GM19238 (cell line): ENCODE data around the gene LGALS16.
"Not testable (repeated sequence)": the region's sequence is repeated elsewhere in the genome, so short reads cannot be mapped to it uniquely, and the experiment has no call there.

ENCODE experiments used
- DNase-seq: peaks from one replicate; pipeline ENCODE4 v3.0.0; 2011; ENCODE audit warnings: low spot score; ENCODE audit not compliant: insufficient read length

LGALS16 gene, protein sequence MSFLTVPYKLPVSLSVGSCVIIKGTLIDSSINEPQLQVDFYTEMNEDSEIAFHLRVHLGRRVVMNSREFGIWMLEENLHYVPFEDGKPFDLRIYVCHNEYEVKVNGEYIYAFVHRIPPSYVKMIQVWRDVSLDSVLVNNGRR

DNA sequence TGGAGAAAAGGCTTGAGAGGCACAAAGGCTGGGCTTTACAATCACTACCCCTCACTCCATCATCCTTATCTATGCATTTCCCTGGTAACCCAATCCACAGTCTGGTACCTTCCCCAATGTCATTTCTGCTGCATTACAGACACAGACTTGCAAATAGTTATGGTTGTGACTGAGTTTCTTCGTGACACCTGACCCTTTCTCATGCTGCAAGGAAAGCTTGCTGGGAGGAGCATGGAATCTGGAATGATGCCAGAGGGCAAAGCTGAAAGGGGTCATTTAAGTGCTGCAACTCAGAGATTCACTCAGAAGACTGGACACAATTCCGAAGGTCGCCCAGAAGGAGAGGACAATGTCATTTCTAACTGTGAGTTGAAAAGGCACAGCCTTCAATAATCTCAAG, at the start of gene LGALS16:
LGALS16 (plus strand) TSS at position 301 of the 400 bp plus-strand sequence; CDS start at position 350, 49 bp downstream.
- DNase-seq, result no peak

DNA sequence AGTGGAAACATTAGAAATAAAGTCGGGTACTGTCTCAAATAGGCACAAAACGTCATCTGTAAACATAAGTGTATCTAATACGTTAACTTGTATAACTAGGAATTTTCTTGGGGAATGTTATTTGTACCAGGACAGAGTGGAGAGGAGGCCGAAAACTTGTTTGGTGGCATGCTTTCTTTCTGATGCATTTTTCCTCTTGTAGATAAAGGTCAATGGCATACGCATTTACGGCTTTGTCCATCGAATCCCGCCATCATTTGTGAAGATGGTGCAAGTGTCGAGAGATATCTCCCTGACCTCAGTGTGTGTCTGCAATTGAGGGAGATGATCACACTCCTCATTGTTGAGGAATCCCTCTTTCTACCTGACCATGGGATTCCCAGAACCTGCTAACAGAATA, 48.7 kb upstream of the LGALS16 start:
- no peak for DNase-seq

DNA sequence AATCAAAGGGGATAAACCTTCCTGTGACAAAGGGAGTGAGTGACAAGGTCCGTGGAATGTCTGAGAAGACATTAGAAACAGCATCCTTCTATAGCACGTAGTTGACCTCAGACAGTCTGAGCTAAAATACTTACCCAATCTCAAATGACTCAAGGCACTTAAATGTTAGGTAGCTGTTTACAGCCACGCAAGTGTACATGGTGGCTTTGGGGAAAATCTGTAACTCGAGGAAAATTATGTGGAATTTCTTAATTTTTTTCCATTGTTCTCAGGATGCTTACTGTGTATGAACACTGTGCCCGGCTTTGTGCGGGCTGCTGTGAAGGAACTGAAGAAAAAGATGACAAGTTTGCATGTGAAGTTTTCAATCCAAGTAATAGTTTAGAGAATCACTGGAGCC, 48.2 kb upstream of the LGALS16 start:
- DNase-seq, result no peak

DNA sequence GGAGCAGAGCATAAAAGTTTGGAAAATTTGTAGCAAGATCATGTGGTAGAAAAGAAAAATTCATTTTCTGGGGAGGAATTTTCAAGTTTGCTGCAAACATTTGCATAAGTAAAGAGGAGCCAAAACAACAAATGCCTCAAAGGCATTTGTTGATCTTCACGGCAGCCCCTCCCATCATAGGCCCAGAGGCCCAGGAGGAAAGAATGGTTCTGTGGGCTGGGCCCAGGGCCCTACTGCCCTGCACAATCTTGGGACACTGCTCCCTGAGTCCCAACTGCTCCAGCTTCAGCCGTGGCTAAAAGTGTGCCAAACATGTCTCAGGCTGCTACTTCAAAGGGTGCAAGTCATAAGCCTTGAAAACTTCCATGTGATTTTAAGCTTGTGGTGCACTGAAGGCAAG, 42.1 kb upstream of the LGALS16 start:
- DNase-seq, result no peak

DNA sequence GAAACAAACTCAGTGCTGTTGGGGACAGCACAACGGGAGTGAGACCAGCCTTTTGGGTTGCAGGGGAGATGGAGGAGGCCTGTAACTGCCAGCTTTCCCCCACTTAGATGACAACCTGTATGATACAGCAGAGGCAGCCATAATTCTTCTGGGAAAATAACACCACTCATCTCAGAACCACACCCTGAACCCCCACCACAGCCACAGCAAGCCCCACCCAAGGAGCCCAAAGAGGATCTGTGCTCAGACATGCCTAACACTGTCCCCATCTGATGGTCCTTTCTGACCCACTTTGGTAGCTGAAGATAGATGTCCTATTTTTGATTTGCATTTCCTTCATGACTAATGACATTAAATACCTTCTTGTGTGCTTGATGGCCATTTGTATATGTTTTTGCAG, 38.0 kb upstream of the LGALS16 start:
- no peak for DNase-seq

DNA sequence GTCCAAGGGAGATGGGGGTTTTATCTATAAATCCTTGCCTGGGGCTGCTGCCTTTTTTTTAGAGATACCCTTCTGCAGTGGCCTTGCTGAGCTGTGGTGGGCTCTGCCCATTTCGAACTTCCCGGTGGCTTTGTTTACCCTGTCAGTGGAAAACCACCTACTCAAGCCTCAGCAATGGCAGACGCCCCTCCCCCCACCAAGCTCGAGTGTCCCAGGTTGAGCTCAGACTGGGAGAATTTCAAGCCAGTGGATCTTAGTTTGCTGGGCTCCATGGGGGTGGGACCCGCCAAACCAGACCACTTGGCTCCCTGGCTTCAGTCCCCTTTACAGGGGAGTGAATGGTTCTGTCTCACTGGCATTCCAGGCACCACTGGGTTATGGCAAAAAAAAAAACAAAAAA, 31.8 kb upstream of the LGALS16 start:
- no peak for DNase-seq

DNA sequence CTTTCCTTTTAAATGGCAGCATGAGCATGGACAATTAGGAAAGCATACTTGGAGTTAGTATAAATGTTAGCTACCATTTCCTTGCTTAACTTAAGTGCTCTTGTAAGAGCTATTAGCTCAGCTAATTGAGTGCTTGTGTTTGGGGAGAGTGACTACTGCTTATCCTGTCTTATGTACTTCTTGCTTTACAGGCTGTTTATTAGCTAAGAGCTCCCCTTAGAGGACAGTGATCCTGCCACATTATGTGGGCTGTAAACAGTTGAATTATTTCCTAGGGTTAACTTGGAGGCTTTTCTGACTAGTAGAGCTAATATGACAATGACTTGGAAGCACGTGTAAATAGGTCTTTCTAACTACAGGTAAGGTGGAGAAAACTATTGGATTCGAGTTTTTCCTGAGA, 28.1 kb upstream of the LGALS16 start:
- DNase-seq, result not testable (repeated sequence)

DNA sequence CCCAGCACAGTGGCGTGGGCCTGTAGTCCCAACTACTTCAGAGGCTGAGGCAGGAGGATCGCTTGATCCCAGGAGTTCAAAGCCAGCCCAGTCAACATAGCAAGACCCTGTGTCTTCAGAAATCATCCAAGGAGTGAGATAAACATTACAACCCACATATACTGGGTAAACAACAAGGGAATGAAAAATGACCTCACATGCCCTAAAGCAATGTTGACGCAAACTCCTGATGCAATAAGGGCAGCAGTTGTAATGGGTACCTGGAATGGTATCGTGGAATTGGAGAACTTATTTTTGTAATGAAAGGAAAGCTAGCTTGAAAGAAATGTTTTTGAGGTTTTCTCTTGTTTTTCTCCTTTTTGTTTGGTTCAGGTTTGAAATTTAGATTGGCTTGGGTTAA, 24.5 kb upstream of the LGALS16 start:
- DNase-seq, result no peak

DNA sequence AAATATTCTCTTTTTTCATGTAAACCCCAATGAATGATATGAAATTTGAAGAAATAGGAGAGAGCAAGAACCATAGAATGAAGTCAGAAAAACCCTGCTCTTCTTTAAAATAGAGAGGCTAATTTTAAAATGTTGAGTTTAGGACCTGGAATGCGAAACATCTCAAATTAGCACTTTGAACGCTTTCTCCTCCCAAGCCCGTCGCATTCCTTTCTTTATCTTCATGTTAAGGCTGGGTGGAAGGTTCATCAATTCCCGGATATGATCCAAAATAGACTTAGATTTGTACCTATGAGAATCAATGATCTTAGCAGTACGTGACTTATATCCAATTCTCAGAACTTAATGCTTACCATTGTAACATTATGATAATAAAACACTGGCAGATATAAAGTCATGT, 24.1 kb upstream of the LGALS16 start:
- no peak for DNase-seq

DNA sequence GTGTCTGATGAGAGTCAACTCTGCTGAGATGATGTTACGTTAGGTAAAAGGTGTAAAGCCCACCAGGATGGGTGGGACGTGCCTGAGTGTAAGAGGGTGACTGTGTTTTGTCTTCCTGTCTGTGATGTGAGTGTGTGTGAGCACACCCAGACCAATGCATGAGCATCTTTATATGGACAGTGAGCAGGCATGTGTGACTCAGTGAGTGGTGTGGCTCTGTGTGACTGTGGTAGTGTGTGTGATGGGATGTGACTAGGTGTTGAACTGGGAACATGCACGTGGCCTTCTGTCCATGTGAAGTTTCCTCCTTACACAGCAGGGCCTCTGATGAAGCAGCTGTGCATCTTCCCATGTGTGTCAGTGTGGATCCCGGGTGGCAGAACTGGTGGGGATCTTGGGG, 17.8 kb upstream of the LGALS16 start:
- DNase-seq, result no peak

DNA sequence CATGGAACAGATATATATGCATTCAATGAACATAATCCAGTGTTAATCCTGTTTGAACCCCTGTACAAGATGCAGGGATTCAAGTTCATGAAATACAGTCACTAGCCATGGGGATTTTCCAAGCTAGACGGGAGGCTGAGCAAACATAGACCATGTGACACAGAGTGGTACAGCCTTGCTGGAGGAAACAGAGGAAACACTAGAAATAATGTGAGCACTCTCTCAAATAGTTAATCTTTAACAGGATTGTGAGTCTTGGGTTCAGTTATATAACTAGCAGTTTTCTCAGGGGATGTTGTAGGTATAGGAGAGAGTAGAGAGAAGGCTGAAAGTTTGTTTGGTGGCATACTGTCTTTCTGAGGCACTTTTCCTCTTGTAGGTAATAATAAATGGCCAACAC, 13.9 kb upstream of the LGALS16 start:
- no peak for DNase-seq

DNA sequence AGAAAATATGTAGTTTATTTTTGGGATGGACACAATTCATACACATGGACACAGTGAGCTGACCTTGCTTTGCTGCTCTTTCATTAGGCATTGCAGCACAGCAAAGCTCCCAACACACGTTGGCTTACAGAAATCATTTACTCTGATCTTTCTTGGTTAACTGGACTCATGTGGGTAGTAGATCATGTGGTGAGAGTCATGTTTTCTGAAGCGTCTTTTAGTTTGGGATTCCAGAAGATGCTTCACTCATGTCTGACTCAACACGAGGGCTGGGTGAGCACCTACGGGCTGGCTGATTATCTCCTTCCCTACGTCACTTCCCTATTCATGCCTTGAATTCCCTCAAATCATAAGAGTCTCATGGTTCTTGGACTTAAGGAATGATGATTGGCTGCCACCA, 12.1 kb upstream of the LGALS16 start:
- DNase-seq, result no peak

DNA sequence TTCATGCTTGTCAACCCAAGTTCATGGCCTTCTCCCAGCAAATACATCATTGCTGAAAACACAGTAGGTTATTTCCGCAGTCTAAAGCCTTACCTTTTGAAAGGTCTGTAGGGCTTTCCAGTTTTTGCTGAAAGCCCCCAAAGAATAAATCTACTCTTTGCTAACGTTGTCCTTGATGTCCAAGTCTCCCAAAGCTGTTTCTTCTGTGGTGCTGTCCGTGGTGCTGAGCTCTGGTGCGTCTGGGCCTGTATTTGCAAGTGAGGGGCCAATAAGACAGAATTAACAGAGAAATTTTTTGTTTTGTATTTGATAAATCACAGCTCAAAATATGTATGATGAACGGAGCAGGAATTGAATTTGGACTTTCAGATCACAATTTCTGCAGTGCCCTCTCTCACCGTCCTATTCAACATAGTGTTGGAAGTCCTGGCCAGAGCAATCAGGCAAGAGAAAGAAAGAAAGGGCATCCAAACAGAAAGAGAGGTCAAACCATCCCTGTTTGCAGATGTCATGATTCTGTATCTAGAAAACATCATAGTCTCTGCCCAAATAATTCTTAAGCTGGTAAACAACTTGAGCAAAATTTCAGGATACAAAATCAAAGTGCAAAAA, 9.8 kb upstream of the LGALS16 start:
- no peak for DNase-seq

DNA sequence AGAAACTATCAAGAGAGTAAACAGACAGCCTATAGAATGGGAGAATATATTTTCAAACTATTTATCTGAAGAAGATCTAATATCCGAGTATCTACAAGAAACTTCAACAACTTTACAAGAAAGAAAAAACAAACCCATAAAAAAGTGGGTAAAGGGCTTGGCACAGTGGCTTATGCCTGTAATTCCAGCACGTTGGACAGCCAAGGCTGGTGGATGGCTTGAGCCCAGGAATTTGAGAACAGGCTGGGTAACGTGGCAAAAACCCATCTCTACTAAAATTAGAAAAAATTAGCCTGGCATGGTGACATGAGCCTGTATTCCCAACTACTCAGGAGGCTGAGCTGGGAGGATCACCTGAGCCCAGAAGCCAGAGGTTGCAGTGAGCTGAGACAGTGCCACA, 7.8 kb upstream of the LGALS16 start:
- DNase-seq, result no peak

DNA sequence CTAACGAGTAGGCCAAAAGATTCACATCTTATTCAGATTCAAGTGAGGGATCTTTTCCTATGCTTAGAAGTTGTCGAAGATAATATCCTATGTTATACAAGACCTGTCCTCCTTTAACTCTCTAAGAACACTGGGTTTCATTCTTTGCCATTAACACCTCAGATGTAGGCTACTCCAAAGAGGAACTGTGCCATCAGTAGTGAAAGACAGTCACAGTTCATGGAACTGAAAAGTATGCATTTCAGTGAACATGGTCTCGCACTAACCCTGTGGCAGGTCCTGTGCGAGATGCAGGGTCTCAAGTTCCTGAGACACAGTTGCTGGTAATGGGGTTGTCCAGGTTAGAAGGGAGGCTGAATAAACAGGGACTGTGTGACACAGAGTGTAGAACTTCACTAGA, 4.1 kb downstream of the LGALS16 start:
- no peak for DNase-seq

DNA sequence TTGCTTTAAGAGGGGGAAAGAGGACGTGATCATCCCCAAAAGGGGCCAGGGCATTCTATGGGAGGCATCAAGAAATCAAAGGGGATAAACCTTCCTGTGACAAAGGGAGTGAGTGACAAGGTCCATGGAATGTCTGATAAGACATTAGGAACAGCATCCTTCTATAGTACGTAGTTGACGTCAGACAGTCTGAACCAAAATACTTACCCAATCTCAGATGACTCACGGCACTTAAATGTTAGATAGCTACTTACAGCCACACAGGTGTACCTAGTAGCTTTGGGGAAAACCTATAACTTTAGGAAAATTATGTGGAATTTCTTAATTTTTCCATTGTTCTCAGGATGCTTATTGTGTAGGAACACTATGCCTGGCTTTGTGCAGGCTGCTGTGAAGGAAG, 4.9 kb downstream of the LGALS16 start:
- no peak for DNase-seq

DNA sequence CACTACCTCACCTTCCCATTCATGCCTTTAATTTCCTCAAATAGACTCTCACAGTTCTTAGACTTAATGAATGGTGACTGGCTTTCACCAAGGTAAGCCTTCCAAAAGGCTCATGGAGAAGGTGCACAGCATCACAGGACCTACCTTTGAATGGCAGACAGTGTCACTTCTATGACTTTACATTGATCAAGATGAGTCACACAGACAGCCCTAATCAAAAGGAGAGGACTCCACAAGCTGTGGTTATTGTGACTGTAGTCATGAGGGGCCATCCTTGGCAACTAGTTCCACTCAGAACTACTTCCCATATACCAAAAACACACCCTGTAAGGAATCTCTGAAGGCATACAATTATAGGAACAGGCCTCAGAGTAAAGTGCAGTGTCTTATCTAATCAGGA, 5.9 kb downstream of the LGALS16 start:
- no peak for DNase-seq

DNA sequence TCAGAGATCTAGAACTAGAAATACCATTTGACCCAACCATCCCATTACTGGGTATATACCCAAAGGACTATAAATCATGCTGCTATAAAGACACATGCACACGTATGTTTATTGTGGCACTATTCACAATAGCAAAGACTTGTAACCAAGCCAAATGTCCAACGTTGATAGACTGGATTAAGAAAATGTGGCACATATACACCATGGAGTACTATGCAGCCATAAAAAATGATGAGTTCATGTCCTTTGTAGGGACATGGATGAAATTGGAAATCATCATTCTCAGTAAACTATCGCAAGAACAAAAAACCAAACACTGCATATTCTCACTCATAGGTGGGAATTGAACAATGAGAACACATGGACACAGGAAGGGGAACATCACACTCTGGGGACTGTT, 14.1 kb downstream of the LGALS16 start:
- not testable (repeated sequence) for DNase-seq

DNA sequence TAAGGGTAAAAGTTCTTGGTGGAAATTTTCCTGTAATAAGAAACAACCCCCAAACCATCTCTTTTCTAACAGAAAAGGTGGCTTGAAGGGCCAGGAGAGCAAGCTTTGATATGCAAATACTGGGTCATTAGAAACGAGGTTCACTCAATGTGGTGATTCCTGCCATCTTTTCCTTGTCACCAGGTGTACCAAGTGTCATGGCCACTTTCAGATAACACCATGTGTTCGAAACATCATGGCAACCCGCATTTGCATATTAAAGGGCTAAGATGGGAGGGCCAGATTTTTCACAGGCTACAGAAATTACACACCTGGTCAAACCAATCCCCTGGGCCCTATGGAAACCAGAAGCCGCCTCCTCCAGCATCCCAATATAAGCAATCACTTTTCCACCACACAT, 15.3 kb downstream of the LGALS16 start:
- no peak for DNase-seq

DNA sequence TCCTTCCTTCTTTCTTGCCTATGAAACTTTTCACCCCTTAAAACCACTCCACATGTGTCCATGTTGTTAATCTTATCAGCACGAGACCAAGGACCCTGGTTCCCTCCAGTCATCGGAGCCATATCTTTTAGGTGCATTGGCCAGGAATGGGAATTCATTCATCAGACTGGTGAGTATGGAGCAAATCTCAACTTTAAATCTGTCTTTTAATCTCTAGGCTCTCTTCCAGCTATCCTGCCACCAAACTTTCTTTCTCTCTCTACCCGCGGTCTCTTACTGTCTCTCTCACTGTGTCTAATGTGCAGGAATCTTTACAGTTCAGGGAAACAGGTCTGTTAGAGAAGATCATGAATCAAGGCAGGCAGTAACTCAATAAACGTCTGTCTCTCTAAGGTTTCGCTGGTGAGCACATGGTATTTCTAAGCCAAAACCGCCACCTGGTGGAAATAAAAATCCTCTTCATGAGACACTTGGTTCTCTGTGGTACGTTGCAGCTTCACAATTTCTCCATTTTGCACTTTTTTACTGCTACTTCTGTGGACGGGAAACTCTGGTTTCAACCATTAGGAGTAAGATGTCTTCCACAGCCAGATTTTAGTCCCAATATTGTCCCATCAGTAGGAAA, 16.1 kb downstream of the LGALS16 start:
- DNase-seq, result no peak

DNA sequence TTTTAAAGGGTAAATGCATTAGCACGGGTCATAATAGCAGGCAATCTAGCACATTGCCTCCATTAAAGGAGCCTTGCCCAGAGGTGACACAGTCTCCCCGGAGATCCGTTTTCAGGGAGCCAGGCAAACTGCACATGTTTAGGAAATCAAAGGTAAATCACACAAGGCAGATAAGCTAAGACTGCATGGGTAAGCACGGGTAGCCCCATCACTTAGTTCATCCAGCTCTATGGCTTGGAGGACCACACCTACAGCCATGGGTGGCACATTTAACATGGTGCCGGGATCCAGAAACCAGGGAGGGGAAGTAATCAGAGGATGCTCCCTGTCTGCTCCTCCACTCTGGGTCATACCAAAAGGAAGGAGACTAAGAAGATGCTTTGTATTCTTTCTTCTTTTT, 16.8 kb downstream of the LGALS16 start:
- DNase-seq, result no peak

DNA sequence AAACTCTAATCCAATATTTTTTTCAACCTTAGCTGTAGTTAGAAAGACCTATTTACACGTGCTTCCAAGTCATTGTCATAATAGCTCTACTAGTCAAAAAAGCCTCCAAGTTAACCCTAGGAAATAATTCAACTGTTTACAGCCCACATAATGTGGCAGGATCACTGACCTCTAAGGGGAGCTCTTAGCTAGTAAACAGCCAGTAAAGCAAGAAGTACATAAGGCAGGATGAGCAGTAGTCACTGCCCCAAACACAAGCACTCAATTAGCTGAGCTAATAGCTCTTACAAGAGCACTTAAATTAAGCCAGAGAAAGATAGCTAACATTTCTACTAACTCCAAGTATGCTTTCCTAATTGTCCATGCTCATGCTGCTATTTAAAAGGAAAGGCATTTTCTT, 18.1 kb downstream of the LGALS16 start:
- not testable (repeated sequence) for DNase-seq

DNA sequence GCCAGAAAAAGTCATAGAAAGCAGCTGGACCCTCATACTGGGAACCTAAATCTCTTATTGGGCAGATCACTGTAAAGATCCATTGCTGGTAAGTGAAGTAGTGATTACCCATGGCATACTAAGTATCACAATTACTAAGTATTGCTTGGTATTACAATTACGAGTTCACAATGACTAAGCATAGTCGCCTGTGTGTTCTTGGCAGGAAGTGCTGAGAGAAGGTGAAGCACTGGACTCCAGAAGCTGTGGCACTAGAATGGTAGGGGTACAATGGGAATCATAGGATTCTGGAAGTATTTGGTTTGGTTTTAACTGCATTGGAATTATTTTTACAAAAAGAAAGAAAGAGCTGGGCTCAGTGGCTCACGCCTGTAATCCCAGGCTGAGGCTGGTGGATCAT, 20.3 kb downstream of the LGALS16 start:
- DNase-seq, result no peak
